Karpas-422 (cell line): ENCODE measurements around the gene FZD8. TPM values are rescaled to one million over a fixed set of nuclear protein-coding genes. Genes with fewer than 3 reads are reported as not detected.

Source experiments
- DNase-seq: peaks from one replicate; pipeline ENCODE4 v3.0.0-alpha.2; 2015
- H2AFZ ChIP-seq: fragments of 200-600 bp; sonication (generic); 2 replicates; pipeline ENCODE4 v1.6.1; 2014; ENCODE audit warnings: antibody characterized with exemption, low read length, mixed read lengths
- H3K27ac ChIP-seq: fragments of 200-600 bp; sonication (generic); 2 replicates; pipeline ENCODE4 v1.5.1; 2014; ENCODE audit warnings: mild to moderate bottlenecking, low read length, moderate library complexity
- H3K27me3 ChIP-seq: fragments of 200-600 bp; sonication (generic); 2 replicates; pipeline ENCODE4 v1.6.1; 2014; ENCODE audit warnings: low read length, mixed read lengths
- H3K36me3 ChIP-seq: fragments of 200-600 bp; sonication (generic); 2 replicates; pipeline ENCODE4 v1.6.1; 2014; ENCODE audit warnings: low read length, mixed read lengths; ENCODE audit not compliant: insufficient read depth
- H3K4me1 ChIP-seq: fragments of 200-600 bp; sonication (generic); 2 replicates; pipeline ENCODE4 v1.6.1; 2014; ENCODE audit warnings: mild to moderate bottlenecking, low read length, mixed read lengths
- H3K4me2 ChIP-seq: fragments of 200-600 bp; sonication (generic); 2 replicates; pipeline ENCODE4 v1.6.1; 2014; ENCODE audit warnings: low read length, low read depth, mild to moderate bottlenecking; ENCODE audit not compliant: poor library complexity, severe bottlenecking
- H3K4me3 ChIP-seq: fragments of 200-600 bp; sonication (generic); 2 replicates; pipeline ENCODE4 v1.5.1; 2014; ENCODE audit warnings: mild to moderate bottlenecking, antibody characterized with exemption, low read length, mixed read lengths
- H3K79me2 ChIP-seq: fragments of 200-600 bp; sonication (generic); 2 replicates; pipeline ENCODE4 v1.6.1; 2014; ENCODE audit warnings: mild to moderate bottlenecking, low read length, mixed read lengths
- H3K9ac ChIP-seq: fragments of 200-600 bp; sonication (generic); 2 replicates; pipeline ENCODE4 v1.6.0; 2014; ENCODE audit warnings: low read length
- H3K9me2 ChIP-seq: fragments of 200-600 bp; sonication (generic), shearing (Covaris generic); replicated peaks from 2 replicates; pipeline ENCODE4 v1.6.0; 2014; ENCODE audit warnings: mild to moderate bottlenecking, low read length, moderate library complexity; ENCODE audit not compliant: insufficient read depth
- H3K9me3 ChIP-seq: fragments of 300-700, 200-600 bp; sonication (generic); 2 replicates; pipeline ENCODE4 v1.6.1; 2014; ENCODE audit warnings: low read length, mixed read lengths
- H4K20me1 ChIP-seq: fragments of 200-600 bp; sonication (generic); 2 replicates; pipeline ENCODE4 v1.6.1; 2014; ENCODE audit warnings: mild to moderate bottlenecking, antibody characterized with exemption, low read length, low read depth; ENCODE audit not compliant: insufficient read depth
- total RNA-seq: library from RNA; depleted of rRNA; stranded (reverse); fragments of >200 nt; shearing (Covaris generic); gene quantifications from 2 replicates; pipeline ENCODE4 v1.2.3, GENCODE V29; 2014; ENCODE audit warnings: low replicate concordance

The FZD8 gene
- total RNA-seq, 1 experiment from 2014 or later, result 0.52 TPM

GRCh38 chr10:35650894-35651293 is 8.8 kb upstream of the FZD8 start:
- Histone ChIP-seq H3K9me2 (no peaks in the 10 kb centered on the region), H3K4me1 (no peaks in the 10 kb centered on the region), H3K27me3 (no peaks in the 10 kb centered on the region), H3K9me3 (no peaks in the 10 kb centered on the region), H3K36me3 (no peaks in the 10 kb centered on the region), H4K20me1 (no peaks in the 10 kb centered on the region), H3K9ac (no peak overlapping the region), H3K79me2 (no peaks in the 10 kb centered on the region), H3K4me3 (no peak overlapping the region), H3K4me2 (no peak overlapping the region), H3K27ac (no peak overlapping the region), H2AFZ (no peak overlapping the region)
- DNase-seq, result no peak

GRCh38 chr10:35644050-35644950 is 2.2 kb upstream of the FZD8 start:
- H3K9ac ChIP-seq, result no peak overlapping the region
- DNase-seq, result no peak
- no peaks in the 10 kb centered on the region for H3K79me2 ChIP-seq
- H2AFZ ChIP-seq, result no peak overlapping the region
- H4K20me1 ChIP-seq, result no peaks in the 10 kb centered on the region
- H3K36me3 ChIP-seq, result no peaks in the 10 kb centered on the region
- H3K4me2 ChIP-seq, result no peak overlapping the region
- no peak overlapping the region for H3K4me3 ChIP-seq
- H3K9me2 ChIP-seq, result no peaks in the 10 kb centered on the region
- H3K27me3 ChIP-seq, result no peaks in the 10 kb centered on the region
- H3K4me1 ChIP-seq, result no peaks in the 10 kb centered on the region
- H3K9me3 ChIP-seq, result no peaks in the 10 kb centered on the region
- no peak overlapping the region for H3K27ac ChIP-seq

GRCh38 chr10:35643151-35644049 is 1.3 kb upstream of the FZD8 start:
- Histone ChIP-seq H3K4me1 (no peaks in the 10 kb centered on the region), H3K27ac (no peak overlapping the region), H3K4me3 (no peak overlapping the region), H3K9me3 (no peaks in the 10 kb centered on the region), H2AFZ (no peak overlapping the region), H3K79me2 (no peaks in the 10 kb centered on the region), H3K9ac (no peak overlapping the region), H4K20me1 (no peaks in the 10 kb centered on the region), H3K36me3 (no peaks in the 10 kb centered on the region), H3K9me2 (no peaks in the 10 kb centered on the region), H3K27me3 (no peaks in the 10 kb centered on the region), H3K4me2 (no peak overlapping the region)
- no peak for DNase-seq

GRCh38 chr10:35642793-35643114 is 658 bp upstream of the FZD8 start:
- Histone ChIP-seq H3K4me2 (no peak overlapping the region), H3K79me2 (no peaks in the 10 kb centered on the region), H3K9me3 (no peaks in the 10 kb centered on the region), H3K9ac (no peak overlapping the region), H3K27me3 (no peaks in the 10 kb centered on the region), H4K20me1 (no peaks in the 10 kb centered on the region), H2AFZ (no peak overlapping the region), H3K9me2 (no peaks in the 10 kb centered on the region), H3K36me3 (no peaks in the 10 kb centered on the region), H3K4me3 (no peak overlapping the region), H3K27ac (no peak overlapping the region), H3K4me1 (no peaks in the 10 kb centered on the region)
- DNase-seq, result no peak

- Histone ChIP-seq H4K20me1 (no peaks in the 10 kb centered on the region), H3K27me3 (no peaks in the 10 kb centered on the region), H3K4me2 (no peak overlapping the region), H3K4me1 (no peaks in the 10 kb centered on the region), H3K79me2 (no peaks in the 10 kb centered on the region), H3K36me3 (no peaks in the 10 kb centered on the region), H3K9ac (no peak overlapping the region), H3K9me2 (no peaks in the 10 kb centered on the region), H3K27ac (no peak overlapping the region), H3K9me3 (no peaks in the 10 kb centered on the region), H2AFZ (no peak overlapping the region), H3K4me3 (no peak overlapping the region)
- no peak for DNase-seq
Observed at GRCh38 chr10:35641676-35642034, 441 bp downstream of the FZD8 start.

GRCh38 chr10:35640951-35641675 is 983 bp downstream of the FZD8 start:
- Histone ChIP-seq H3K9me2 (no peaks in the 10 kb centered on the region), H3K36me3 (no peaks in the 10 kb centered on the region), H3K79me2 (no peaks in the 10 kb centered on the region), H4K20me1 (no peaks in the 10 kb centered on the region), H3K27ac (no peak overlapping the region), H3K4me3 (no peak overlapping the region), H3K9ac (no peak overlapping the region), H3K9me3 (no peaks in the 10 kb centered on the region), H3K4me2 (no peak overlapping the region), H3K27me3 (no peaks in the 10 kb centered on the region), H3K4me1 (no peaks in the 10 kb centered on the region), H2AFZ (no peak overlapping the region)
- DNase-seq, result no peak

- no peaks in the 10 kb centered on the region for H3K9me3 ChIP-seq
- no peak overlapping the region for H2AFZ ChIP-seq
- H3K79me2 ChIP-seq, result no peaks in the 10 kb centered on the region
- H3K4me2 ChIP-seq, result no peak overlapping the region
- H3K9me2 ChIP-seq, result no peaks in the 10 kb centered on the region
- no peak overlapping the region for H3K9ac ChIP-seq
- no peaks in the 10 kb centered on the region for H3K36me3 ChIP-seq
- no peak overlapping the region for H3K27ac ChIP-seq
- H3K4me3 ChIP-seq, result no peak overlapping the region
- DNase-seq, result no peak
- no peaks in the 10 kb centered on the region for H3K27me3 ChIP-seq
- no peaks in the 10 kb centered on the region for H4K20me1 ChIP-seq
- H3K4me1 ChIP-seq, result no peaks in the 10 kb centered on the region
Observed at GRCh38 chr10:35640474-35640873, 1.6 kb downstream of the FZD8 start.
